ENCODE results near the gene RNU7-1. TPM values are rescaled to one million over a fixed set of nuclear protein-coding genes. Genes with fewer than 3 reads are reported as not detected.

Gene RNU7-1
- total and polyA plus RNA-seq, 2 experiments from 2014 or later = not detected

DNA sequence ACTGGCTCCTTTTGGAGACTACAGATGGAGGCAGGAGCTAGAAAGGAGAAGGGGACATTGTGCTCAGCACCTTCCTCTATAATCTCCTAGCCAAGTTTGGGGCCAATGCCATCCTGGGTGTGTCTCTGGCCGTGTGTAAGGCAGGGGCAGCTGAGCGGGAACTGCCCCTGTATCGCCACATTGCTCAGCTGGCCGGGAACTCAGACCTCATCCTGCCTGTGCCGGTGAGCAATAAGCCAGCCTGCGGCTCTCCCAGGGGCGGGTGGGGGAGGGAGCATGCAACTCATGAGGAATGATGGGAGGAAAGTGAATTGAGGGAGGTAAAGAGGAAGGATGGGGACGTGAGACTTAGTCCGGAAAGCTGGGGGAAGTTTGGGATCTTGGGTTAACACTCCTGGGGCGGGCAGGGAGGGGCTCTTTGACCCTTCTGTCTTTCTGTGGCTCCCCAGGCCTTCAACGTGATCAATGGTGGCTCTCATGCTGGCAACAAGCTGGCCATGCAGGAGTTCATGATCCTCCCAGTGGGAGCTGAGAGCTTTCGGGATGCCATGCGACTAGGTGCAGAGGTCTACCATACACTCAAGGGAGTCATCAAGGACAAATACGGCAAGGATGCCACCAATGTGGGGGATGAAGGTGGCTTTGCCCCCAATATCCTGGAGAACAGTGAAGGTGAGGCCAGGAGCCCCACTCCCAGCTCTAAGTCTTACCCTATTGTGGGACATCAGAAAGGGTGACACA, 26.0 kb upstream of the RNU7-1 start:
- Histone ChIP-seq H3K79me2 (no peaks in the 10 kb centered on the region), H3K9me3 (ENCODE audit: low read depth) (no peaks in the 10 kb centered on the region), H3K36me3 (replicated peaks; ENCODE audit: insufficient read depth, low read depth) (no peaks in the 10 kb centered on the region), H3K27ac (no peak overlapping the region), H2AFZ (no peak overlapping the region), H3K27me3 (peaks cover 15% of the 10 kb centered on the region), H3K4me2 (no peak overlapping the region), H3K4me1 (ENCODE audit: insufficient read depth) (peaks cover 11% of the 10 kb centered on the region), H3K9me2 (replicated peaks; ENCODE audit: insufficient read depth) (no peaks in the 10 kb centered on the region), H3K4me3 (no peak overlapping the region), H4K20me1 (ENCODE audit: insufficient read depth, poor library complexity, severe bottlenecking) (no peaks in the 10 kb centered on the region)
- no peak for TF ChIP-seq EZH2phosphoT487 (IDR thresholded peaks at IDR 0.05; ENCODE audit: low read depth, severe bottlenecking, unreplicated experiment)
- no peak for TF ChIP-seq EZH2 (IDR thresholded peaks at IDR 0.05; ENCODE audit: borderline replicate concordance)
- TF ChIP-seq, protein P1, sequence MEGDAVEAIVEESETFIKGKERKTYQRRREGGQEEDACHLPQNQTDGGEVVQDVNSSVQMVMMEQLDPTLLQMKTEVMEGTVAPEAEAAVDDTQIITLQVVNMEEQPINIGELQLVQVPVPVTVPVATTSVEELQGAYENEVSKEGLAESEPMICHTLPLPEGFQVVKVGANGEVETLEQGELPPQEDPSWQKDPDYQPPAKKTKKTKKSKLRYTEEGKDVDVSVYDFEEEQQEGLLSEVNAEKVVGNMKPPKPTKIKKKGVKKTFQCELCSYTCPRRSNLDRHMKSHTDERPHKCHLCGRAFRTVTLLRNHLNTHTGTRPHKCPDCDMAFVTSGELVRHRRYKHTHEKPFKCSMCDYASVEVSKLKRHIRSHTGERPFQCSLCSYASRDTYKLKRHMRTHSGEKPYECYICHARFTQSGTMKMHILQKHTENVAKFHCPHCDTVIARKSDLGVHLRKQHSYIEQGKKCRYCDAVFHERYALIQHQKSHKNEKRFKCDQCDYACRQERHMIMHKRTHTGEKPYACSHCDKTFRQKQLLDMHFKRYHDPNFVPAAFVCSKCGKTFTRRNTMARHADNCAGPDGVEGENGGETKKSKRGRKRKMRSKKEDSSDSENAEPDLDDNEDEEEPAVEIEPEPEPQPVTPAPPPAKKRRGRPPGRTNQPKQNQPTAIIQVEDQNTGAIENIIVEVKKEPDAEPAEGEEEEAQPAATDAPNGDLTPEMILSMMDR (IDR thresholded peaks at IDR 0.05; ENCODE audit: poor library complexity) = no peak
- WGBS (ENCODE audit: low lambda C conversion rate, missing lambda C conversion rate) = 84% methylated on average over 11 of the region's 14 CpGs
- DNase-seq (ENCODE audit: low spot score) = no peak

DNA sequence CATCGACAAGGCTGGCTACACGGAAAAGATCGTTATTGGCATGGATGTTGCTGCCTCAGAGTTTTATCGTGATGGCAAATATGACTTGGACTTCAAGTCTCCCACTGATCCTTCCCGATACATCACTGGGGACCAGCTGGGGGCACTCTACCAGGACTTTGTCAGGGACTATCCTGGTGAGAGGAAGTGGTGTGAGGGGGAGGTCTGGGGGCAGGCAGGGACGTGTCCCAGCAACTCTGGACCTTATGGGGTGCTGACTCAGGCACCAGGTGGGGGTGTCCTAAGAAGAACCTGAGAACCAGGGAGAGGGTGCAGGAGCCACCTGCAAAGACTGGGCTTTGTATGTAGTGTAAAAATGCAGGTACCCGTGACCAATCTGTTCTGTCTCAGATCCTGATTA, 24.0 kb upstream of the RNU7-1 start:
- 78% methylated on average over 7 of the region's 7 CpGs for WGBS (ENCODE audit: low lambda C conversion rate, missing lambda C conversion rate)
- Histone ChIP-seq H3K79me2 (no peaks in the 10 kb centered on the region), H3K9me2 (replicated peaks; ENCODE audit: insufficient read depth) (no peaks in the 10 kb centered on the region), H3K4me2 (no peak overlapping the region), H2AFZ (no peak overlapping the region), H3K27me3 (peaks cover 4% of the 10 kb centered on the region), H3K4me3 (no peak overlapping the region), H3K9me3 (ENCODE audit: low read depth) (no peaks in the 10 kb centered on the region), H4K20me1 (ENCODE audit: insufficient read depth, poor library complexity, severe bottlenecking) (no peaks in the 10 kb centered on the region), H3K36me3 (replicated peaks; ENCODE audit: insufficient read depth, low read depth) (no peaks in the 10 kb centered on the region), H3K4me1 (ENCODE audit: insufficient read depth) (peaks cover 7% of the 10 kb centered on the region), H3K27ac (no peak overlapping the region)
- TF ChIP-seq, protein P1 (IDR thresholded peaks at IDR 0.05; ENCODE audit: poor library complexity) = no peak
- TF ChIP-seq EZH2 (IDR thresholded peaks at IDR 0.05; ENCODE audit: borderline replicate concordance) (no peak), EZH2phosphoT487 (IDR thresholded peaks at IDR 0.05; ENCODE audit: low read depth, severe bottlenecking, unreplicated experiment) (no peak)
- no peak for DNase-seq (ENCODE audit: low spot score)

DNA sequence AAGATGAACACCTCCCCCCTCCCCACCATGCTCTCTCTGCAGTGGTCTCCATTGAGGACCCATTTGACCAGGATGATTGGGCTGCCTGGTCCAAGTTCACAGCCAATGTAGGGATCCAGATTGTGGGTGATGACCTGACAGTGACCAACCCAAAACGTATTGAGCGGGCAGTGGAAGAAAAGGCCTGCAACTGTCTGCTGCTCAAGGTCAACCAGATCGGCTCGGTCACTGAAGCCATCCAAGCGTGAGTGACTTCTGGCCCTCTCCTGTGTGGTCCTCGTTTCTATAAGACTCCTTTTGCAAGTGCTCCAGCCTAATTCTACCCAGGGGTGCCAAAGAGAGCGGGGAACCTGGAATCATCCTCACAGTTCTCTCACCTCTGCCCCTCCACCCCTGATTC, 22.1 kb upstream of the RNU7-1 start:
- Histone ChIP-seq H3K27me3 (no peaks in the 10 kb centered on the region), H3K9me3 (ENCODE audit: low read depth) (no peaks in the 10 kb centered on the region), H3K4me2 (no peak overlapping the region), H4K20me1 (ENCODE audit: insufficient read depth, poor library complexity, severe bottlenecking) (no peaks in the 10 kb centered on the region), H3K4me1 (ENCODE audit: insufficient read depth) (peaks cover 22% of the 10 kb centered on the region), H3K4me3 (no peak overlapping the region), H3K79me2 (peaks cover under 1% of the 10 kb centered on the region), H3K9me2 (replicated peaks; ENCODE audit: insufficient read depth) (no peaks in the 10 kb centered on the region), H3K36me3 (replicated peaks; ENCODE audit: insufficient read depth, low read depth) (no peaks in the 10 kb centered on the region), H3K27ac (no peak overlapping the region), H2AFZ (no peak overlapping the region)
- no peak for DNase-seq (ENCODE audit: low spot score)
- 92% methylated on average over 7 of the region's 7 CpGs for WGBS (ENCODE audit: low lambda C conversion rate, missing lambda C conversion rate)
- TF ChIP-seq, protein P1 (IDR thresholded peaks at IDR 0.05; ENCODE audit: poor library complexity) = no peak
- TF ChIP-seq EZH2 (IDR thresholded peaks at IDR 0.05; ENCODE audit: borderline replicate concordance) (no peak), EZH2phosphoT487 (IDR thresholded peaks at IDR 0.05; ENCODE audit: low read depth, severe bottlenecking, unreplicated experiment) (no peak)

Data from hepatocyte (in vitro differentiated cells).